Measurements from ENCODE around the gene CPNE4. TPM values are rescaled to one million over a fixed set of nuclear protein-coding genes. Genes with fewer than 3 reads are reported as not detected.

Gene CPNE4
- total RNA-seq, 1 experiment from 2014 or later, result not detected

GRCh38 chr3:131835906-131836305, 198.9 kb downstream of the CPNE4 start:
- Histone ChIP-seq H3K4me3 (ENCODE audit: low read length) (no peak overlapping the region), H3K27me3 (ENCODE audit: low read length) (no peaks in the 10 kb centered on the region), H3K4me1 (ENCODE audit: insufficient read depth, low read length) (peaks cover 8% of the 10 kb centered on the region; the same call in 1 of the 2 replicates), H3K9me3 (ENCODE audit: low read length) (no peaks in the 10 kb centered on the region), H3K79me2 (ENCODE audit: low read length) (no peaks in the 10 kb centered on the region), H3K9ac (ENCODE audit: low read length) (no peak overlapping the region), H3K27ac (ENCODE audit: low read length) (no peak overlapping the region), H3K36me3 (ENCODE audit: low read depth, low read length) (no peaks in the 10 kb centered on the region), H3K4me2 (ENCODE audit: low read length) (no peak overlapping the region), H3K9me2 (replicated peaks; ENCODE audit: low read length) (no peaks in the 10 kb centered on the region), H4K20me1 (ENCODE audit: low read length) (no peaks in the 10 kb centered on the region), H2AFZ (ENCODE audit: low read length) (no peak overlapping the region), H3F3A (ENCODE audit: low read length, unreplicated experiment) (no peaks in the 10 kb centered on the region)
- ATAC-seq (no peak), DNase-seq (no peak)
- TF ChIP-seq CTCF (conservative IDR thresholded peaks at IDR 0.05; ENCODE audit: low read depth, low read length) (no peak), EZH2 (IDR thresholded peaks at IDR 0.05; ENCODE audit: low read length, unreplicated experiment) (no peak), EZH2phosphoT487 (IDR thresholded peaks at IDR 0.05; ENCODE audit: borderline replicate concordance, low read length) (no peak)
- POLR2A ChIA-PET (ENCODE audit: unreplicated experiment), result no interaction called here
- no TSS peak for BruUV-seq (replicated peaks)
- intact Hi-C loops (cut with micrococcal nuclease), result no loop called here
- CTCF ChIA-PET, result no interaction called here

- intact Hi-C loops (cut with micrococcal nuclease), result no loop called here
- Histone ChIP-seq H3K79me2 (ENCODE audit: low read length) (no peaks in the 10 kb centered on the region), H3K4me3 (ENCODE audit: low read length) (no peak overlapping the region), H2AFZ (ENCODE audit: low read length) (no peak overlapping the region), H4K20me1 (ENCODE audit: low read length) (no peaks in the 10 kb centered on the region), H3K9me3 (ENCODE audit: low read length) (no peaks in the 10 kb centered on the region), H3F3A (ENCODE audit: low read length, unreplicated experiment) (no peaks in the 10 kb centered on the region), H3K27ac (ENCODE audit: low read length) (no peak overlapping the region), H3K4me2 (ENCODE audit: low read length) (no peak overlapping the region), H3K9me2 (replicated peaks; ENCODE audit: low read length) (no peaks in the 10 kb centered on the region), H3K27me3 (ENCODE audit: low read length) (no peaks in the 10 kb centered on the region), H3K4me1 (ENCODE audit: insufficient read depth, low read length) (no peaks in the 10 kb centered on the region), H3K36me3 (ENCODE audit: low read depth, low read length) (no peaks in the 10 kb centered on the region), H3K9ac (ENCODE audit: low read length) (no peak overlapping the region)
- POLR2A ChIA-PET (ENCODE audit: unreplicated experiment), result no interaction called here
- ATAC-seq (no peak), DNase-seq (no peak)
- CTCF ChIA-PET, result no interaction called here
- TF ChIP-seq EZH2 (IDR thresholded peaks at IDR 0.05; ENCODE audit: low read length, unreplicated experiment) (no peak), EZH2phosphoT487 (IDR thresholded peaks at IDR 0.05; ENCODE audit: borderline replicate concordance, low read length) (no peak), CTCF (conservative IDR thresholded peaks at IDR 0.05; ENCODE audit: low read depth, low read length) (no peak)
- no TSS peak for BruUV-seq (replicated peaks)
Measured at GRCh38 chr3:131831608-131832007, 203.2 kb downstream of the CPNE4 start.

GRCh38 chr3:131821191-131821762, 213.5 kb downstream of the CPNE4 start:
- no peak overlapping the region for H3K4me3 ChIP-seq (ENCODE audit: low read length)
- no peaks in the 10 kb centered on the region for H3K79me2 ChIP-seq (ENCODE audit: low read length)
- H2AFZ ChIP-seq (ENCODE audit: low read length), result no peak overlapping the region
- no peaks in the 10 kb centered on the region for H3F3A ChIP-seq (ENCODE audit: low read length, unreplicated experiment)
- DNase-seq (no peak), ATAC-seq (no peak)
- intact Hi-C loops (cut with micrococcal nuclease), result no loop called here
- no peaks in the 10 kb centered on the region for H4K20me1 ChIP-seq (ENCODE audit: low read length)
- no peak for TF ChIP-seq EZH2 (IDR thresholded peaks at IDR 0.05; ENCODE audit: low read length, unreplicated experiment)
- no peak for TF ChIP-seq CTCF (conservative IDR thresholded peaks at IDR 0.05; ENCODE audit: low read depth, low read length)
- TF ChIP-seq EZH2phosphoT487 (IDR thresholded peaks at IDR 0.05; ENCODE audit: borderline replicate concordance, low read length), result no peak
- H3K9me2 ChIP-seq (replicated peaks; ENCODE audit: low read length), result no peaks in the 10 kb centered on the region
- H3K9me3 ChIP-seq (ENCODE audit: low read length), result no peaks in the 10 kb centered on the region
- H3K27me3 ChIP-seq (ENCODE audit: low read length), result no peaks in the 10 kb centered on the region
- ChIA-PET CTCF (no interaction called here), POLR2A (ENCODE audit: unreplicated experiment) (no interaction called here)
- H3K9ac ChIP-seq (ENCODE audit: low read length), result no peak overlapping the region
- H3K27ac ChIP-seq (ENCODE audit: low read length), result no peak overlapping the region
- BruUV-seq (replicated peaks), result no TSS peak
- H3K4me1 ChIP-seq (ENCODE audit: insufficient read depth, low read length), result no peaks in the 10 kb centered on the region
- no peaks in the 10 kb centered on the region for H3K36me3 ChIP-seq (ENCODE audit: low read depth, low read length)
- no peak overlapping the region for H3K4me2 ChIP-seq (ENCODE audit: low read length)
